ENCODE results near the gene FXYD3.
A peak's percentile ranks its signal among the peaks of the same experiment; 100 is the strongest.

The FXYD3 gene

DNA sequence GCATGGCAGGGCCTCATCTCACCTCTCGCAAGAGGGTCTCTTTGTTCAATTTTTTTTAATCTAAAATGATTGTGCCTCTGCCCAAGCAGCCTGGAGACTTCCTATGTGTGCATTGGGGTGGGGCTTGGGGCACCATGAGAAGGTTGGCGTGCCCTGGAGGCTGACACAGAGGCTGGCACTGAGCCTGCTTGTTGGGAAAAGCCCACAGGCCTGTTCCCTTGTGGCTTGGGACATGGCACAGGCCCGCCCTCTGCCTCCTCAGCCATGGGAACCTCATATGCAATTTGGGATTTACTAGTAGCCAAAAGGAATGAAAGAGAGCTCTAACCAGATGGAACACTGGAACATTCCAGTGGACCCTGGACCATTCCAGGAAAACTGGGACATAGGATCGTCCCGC is 8.0 kb downstream of the FXYD3 start:
- DNase-seq: peak in 17 of 58 donors; percentile 13 to 79 (median 43)

DNA sequence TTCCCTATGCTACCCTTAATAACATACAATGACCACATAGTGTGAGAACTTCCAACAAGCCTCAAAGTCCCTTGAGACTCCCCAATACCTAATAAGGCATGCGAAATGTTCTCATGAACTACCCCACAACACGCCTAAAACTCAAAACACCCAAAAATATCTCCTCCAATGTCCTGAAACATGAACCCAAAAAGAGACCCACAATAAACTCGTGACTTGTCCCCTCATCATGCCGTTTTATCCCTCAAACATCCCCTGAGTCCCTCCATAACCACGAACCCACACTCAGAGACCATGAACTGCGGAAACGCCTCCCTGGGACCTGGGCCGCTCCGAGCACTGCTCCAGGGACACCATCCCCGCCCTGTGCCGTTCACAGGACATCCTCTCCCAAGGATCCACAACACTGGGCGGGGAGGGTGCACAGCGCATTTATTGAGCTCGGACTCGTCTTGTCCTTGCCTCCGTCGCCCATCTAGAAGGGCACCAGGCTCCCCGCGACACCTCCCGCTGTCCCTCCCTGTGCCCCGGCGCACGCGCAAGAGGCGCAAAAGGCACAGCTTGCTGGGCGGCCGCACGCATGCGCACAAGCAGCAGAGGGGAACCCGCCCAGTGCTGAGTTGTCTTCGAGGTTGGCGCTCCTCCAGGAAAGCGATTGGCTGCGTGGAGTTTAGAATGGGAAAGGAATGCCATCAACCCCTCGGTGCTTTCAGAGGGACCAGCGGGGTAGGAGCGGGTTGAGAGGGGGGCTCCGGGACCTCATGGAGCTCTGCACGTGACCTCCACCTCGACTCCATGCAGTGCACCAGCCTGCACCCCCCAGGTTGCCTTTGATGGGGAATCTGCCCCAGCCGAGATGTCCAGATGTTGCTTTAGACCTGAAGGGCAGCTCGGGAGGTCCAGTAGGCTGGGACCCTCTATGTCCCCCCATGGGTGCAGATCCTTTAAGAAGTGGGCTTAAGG is 8.8 kb downstream of the FXYD3 start:
- DNase-seq: peak; percentile 35 to 97 (median 93)

DNA sequence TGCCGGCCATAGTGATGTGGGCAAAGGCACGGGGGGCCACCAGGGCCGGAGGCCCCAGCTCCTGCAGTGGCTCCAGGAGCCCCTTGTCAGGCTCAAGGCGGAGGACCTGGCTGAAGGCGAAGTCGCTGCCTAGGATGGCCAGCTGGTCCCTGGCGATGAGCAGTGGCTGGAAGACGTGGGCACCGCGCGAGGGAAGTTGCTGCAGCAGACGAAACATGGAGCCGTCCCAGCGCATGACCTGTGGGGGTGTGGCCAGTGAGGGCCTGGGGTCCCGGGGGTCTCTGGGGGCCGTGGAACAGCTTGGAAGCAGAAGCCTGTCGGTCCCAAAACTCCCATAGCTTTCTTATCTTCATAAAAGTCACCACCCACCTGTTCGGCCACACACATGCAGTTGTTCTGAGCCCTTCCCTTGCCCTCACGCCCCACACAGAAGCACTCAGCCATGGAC is 9.7 kb downstream of the FXYD3 start:
- no peak for DNase-seq

DNA sequence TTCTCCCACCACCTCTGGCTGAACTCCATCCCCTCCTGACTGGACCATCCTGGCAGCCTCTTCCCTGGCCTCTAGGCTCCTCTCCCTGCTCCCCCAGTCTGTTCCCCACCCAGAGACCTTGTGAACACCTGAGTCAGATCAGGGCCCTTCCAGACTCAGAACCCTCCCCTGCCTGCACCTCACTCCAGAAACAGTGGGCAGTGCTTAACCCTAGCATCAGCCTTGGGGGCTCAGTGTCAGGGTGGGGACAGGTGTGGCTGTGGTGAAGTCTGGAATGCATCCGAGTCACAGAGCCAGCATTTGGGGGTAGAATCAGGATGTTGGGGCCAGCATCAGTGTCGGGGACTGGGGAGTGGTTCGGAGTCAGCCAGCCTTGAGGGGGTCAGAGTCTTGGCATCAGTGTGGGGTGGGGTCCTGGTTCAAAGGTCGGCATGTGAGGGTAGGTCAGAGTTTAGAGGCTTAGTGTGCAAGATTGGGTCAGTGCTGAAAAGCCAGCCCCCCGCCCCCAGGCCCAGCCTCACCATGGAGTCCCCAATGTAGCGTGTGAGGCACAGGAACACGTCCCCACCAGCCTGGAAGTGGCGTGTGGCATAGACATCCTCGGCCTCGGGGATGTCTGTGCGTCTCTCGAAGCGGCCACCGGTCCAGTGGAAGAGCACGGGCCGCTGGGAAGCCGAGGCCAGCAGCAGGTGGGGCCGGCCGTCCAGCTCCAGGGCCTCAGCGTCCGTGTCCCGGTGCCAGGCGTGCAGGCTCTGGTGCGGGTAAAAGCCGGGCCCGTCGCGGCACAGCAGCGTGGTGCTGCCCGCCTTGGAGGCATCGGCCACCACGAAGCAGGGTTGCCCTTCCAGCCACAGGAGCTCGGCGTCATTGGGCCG is 10.4 kb downstream of the FXYD3 start:
- no peak for DNase-seq

DNA sequence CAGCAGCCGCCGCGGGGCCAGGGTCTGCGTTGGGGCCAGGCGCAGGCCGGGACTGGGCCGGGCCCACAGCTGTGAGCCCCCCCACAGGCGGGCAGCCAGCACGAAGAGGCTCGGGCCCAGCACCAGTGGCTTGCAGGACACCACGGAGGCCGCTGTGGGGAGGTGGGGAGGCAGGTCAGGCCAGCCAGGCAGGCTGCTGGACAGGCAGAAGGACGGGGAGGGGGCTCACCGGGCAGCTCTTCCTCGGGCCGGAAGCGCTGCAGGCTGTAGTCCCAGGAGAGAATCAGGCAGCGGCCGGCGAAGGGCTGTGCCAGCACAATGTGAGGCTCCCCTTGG is 11.0 kb downstream of the FXYD3 start:
- DNase-seq: peak in 39 of 58 donors; percentile 15 to 84 (median 58)

DNA sequence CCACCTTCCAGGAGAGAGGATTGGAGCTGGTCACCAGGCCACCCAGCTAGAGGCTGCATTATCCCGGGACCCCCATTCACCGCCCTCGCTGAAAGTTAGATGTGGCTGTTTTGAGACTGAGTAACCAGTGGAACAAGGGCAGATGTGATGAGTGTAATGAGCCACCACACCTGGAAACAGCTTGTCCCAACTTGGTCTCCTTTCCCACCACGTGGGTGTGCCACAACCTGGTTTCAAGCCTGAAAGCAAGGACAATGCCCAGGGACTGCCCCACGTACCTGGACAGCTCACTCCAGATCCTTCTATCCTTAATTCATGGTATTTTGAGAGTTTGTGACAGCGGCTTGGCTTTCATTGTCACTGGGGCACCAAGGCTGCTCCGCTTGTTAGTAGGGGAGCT is 12.2 kb downstream of the FXYD3 start:
- DNase-seq: no peak

DNA sequence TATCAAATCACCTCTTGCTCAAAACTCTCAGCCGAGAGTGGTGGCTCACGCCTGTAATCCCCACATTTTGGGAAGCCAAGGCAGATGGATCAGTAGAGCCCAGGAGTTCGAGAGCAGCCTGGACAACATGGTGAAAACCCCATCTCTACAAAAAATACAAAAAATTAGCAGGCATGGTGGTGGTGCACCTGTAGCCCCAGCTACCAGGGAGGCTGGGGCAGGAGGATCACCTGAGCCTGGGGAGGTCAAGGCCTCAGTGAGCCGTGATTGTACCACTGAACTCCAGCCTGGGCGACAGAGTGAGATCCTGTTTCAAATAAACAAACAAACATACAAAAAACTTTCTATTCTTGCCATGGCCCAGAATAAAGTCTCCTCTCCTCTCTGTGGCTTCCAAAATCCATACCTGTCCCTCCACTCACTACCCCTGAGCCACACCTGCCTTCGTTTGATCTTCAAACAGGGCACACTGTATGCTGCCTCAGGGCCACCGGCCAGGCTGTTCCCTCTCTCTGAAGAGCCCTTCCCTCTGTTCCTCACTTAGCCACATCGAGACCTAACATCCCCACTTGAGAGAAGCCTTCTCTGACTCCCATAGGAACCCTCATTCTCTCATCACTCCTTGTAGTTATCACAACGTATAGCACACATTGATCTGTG is 12.9 kb downstream of the FXYD3 start:
- DNase-seq: no peak

DNA sequence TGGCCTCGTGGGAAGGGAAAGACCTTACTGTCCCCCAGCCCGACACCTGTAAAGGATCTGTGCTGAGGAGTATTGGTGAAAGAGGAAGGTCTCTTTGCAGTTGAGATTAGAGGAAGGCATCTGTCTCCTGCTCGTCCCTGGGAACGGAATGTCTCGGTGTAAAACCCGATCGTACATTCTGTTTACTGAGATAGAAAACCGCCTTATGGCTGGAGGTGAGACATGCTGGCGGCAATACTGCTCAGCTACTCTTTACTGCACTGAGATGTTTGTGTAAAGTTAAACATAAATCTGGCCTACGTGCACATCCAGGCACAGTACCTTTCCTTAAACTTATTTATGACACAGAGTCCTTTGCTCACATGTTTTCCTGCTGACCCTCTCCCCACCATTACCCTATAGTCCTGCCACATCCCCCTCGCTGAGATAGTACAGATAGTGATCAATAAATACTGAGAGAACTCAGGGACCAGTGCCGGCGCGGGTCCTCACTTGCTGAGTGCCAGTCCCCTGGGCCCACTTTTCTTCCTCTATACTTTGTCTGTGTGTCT is 14.2 kb downstream of the FXYD3 start:
- peak in 3 of 58 donors; percentile 34 to 43 (median 35) for DNase-seq

DNA sequence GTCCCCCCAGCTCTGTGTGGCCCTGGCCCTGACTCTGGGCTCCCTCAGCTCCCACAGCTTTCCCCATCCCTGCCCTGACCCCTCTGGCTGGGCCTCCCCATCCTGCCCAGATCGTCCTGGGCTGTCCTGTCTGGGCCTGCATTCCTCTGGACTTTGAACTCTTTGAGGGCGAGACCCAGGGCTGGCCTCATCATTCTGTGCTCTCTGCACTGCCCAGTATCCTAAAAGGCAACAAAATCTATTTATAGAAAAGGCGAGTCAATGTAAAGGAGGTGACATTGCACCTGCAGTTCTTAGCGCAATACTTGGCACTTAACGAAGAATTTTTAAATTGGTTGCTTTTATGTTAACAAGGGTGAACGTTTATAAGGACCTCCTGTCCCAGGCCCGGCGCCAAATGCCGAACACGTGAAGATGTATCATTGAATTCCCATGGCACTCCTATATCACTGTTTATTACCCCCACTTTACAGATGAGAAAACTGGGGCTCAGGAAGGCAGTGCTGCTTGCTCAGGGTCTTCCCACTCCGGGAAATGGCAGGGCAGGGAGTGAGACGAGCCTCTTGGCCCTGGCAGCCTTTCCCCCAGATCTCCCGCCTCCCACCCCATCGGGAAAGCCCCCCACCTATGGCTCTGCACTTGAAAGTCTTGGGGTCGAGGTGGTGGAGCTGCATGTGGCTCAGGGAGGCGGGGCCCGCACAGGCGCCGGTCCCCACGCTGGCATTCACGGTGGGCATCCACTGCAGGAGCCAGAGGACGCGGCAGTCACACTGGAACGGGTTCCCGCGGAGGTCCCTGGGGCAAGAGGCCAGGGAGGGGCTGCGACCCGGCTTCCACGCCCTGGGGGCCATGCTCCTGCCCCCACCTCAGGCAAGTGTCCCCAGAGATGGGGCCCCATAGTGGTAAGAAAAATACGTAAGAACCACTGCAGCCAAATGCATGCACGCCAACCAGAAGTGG is 15.4 kb downstream of the FXYD3 start:
- no peak for DNase-seq

DNA sequence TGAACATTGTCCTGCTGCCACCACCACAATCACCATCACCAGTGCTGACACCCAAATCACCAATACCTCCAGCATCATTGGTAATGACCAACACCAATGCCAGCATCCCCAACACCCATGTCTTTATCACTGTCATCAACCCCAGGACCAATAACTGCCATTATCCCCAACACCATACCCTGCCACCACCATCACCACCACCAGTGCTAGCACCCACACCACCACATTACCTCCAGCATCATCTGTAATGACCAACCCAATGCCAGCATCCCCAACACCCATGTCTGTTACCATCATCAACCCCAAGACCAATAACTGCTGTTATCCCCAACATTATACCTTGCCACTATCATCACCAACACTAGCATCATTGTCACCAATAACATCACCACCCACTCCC is 16.6 kb downstream of the FXYD3 start:
- no peak for DNase-seq

DNA sequence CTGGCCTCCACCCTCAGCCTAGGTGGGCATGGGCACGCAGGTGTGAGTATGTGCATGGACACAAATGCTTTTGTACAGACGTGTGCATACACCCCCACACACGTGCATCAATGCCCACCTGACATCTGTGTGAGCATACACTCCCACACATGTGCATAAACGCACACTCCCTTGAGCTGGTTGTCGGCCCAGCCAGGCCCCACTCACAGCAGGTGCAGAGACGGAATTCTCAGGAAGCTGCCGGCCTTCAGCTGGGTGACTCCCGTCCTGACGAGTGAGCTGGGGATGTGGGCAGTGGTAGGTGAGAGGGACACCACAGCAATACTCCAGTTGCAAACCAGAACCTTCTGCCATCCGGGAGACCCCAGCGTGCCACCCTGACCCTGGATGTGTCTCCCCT is 18.2 kb downstream of the FXYD3 start:
- DNase-seq: peak in 4 of 58 donors; percentile 13 to 21 (median 20)

DNA sequence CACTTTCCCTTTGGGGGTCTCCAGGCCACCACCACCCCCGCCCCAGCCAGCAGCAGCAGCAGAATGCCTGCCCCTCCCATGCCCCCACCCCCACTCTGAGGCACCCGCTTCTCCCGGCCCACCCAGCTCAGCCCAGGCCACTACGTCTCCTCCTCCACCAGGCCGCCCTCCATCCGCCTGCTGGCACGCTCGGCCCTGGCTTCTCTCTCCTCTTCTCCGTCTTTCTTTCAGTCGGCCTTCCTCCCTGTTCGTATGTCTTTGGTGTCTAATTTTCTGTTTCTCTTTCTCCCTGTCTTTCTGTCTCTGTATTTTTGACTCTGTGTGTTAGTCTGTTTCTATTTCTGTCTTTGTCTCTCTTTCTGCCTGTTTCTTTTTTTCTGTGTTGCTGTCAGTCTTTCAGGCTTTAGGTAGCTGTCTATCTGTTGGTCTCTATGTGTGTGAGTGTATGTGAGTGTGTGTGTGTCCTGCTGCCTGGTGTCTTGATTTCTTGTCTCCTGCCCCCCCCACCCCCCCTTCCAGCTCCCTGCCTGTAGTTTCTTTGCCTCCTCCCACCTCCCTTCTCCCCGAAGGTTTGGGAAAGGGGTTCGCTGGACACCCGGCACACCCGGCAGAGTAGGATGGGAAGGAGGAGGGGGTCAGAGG is 19.1 kb downstream of the FXYD3 start, which contains the start of gene LGI4:
TSS of gene LGI4 (minus strand) at position 459 of the 642 bp plus-strand sequence. CDS start at position 80, 379 bp downstream.
- peak in 8 of 58 donors; percentile 23 to 69 (median 36) for DNase-seq

DNA sequence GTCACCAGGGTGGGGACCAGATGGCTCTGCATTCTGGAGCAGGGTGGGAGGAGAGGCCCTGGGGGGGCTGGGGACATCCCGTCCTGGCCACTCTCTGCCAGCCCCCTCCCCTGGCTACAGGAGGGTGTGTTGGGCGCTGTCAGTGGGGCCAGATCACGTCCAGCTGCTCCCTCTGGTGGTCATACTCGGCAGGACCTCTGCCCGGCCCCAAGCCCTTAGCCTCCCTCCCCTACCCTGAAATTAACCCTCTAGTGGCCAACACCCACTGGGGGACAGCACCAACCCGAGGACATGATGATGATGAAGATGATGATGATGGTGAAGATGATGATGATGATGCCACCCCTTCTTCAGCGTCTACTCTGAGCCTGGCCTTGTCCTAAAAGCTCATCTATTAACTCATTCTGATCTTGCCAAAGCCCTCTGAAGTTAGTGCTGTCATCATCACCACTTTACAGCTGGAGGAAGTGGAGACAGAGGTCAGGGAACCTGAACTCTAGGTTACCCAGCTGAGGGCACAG is 19.8 kb downstream of the FXYD3 start:
- peak in 56 of 58 donors; percentile 18 to 88 (median 74) for DNase-seq

DNA sequence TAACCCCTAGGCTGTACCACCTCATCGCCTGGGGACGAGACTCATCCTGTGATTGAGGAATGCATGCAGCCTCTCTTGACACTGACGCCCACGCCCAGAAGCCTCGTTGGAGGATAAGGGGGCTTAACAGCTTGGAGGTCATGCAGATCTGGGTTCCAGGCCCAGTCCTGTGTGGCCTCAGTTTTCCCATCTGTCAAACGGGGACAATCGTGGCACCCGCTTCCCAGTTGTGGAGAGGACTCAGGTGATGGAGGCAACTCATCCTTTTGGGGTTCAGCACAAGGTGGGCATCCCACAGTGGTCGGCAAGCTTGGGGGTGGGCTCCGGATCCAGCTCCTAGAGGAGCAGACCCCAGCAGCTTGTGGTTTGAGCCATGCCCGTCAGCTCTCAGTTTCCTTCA is 20.6 kb downstream of the FXYD3 start:
- no peak for DNase-seq

DNA sequence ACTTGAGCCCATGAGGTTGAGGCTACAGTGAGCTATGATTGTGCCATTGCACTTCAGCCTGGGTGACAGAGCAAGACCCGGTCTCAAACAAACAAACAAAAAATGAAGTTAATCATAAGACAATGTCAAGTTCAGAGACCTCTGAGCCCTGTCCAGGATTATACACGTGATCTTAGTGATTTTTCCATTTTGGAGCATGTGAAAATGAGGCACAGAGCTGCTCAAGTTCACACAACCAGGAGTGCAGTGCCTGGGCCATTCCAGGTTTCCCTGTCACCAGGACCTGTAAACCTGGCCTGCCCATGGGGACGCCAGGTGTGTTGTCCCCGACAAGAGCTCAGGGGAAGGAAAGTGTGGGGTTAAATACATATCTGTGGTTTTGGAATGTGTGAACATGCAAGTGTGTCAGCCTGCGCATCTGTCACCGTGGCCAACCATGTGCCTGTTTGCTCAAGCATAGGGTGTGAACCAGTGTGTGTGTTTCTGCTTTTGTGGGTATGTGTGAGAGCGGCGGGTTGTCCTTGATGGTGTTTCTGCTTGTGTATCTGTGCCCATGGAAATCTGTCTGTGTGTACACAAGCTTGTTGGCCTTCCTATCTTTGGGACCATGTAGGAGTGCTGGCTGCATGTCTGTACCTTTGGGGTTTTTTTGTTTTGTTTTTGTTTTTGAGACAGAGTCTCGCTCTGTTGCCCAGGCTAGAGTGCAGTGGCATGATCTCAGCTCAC is 21.5 kb downstream of the FXYD3 start:
- no peak for DNase-seq

DNA sequence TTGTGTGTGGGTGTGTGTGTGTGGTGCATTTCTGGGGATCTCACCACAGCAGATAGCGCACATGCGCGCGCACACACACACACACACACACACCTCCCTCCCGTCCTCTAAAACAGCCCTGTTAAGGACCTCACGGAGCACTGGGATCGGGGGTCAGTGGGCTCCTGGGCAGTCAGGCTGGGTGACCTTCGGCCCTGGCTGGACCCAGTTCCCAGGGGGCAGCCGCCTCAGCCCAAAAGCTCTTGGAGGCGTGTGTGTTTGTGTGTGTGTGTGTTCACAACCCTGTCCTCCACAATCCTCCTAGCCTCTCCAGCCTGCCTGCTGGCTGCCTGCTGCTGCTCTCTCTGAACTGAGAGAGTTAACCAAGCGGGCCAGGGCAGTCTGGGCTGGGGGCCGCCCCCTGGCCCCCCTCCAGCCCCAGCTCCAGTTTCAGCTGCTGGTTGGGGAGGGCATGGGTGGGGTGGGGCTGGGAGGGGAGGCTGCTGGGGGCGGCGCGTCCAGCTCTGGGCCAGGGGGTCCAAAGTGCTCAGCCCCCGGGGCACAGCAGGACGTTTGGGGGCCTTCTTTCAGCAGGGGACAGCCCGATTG is 22.8 kb downstream of the FXYD3 start, which contains the start of gene FXYD1:
TSS of gene FXYD1 (plus strand) at position 520 of the 588 bp plus-strand sequence. CDS start 1,256 bp downstream, outside the sequence.
- peak in 22 of 58 donors; percentile 21 to 71 (median 44) for DNase-seq

DNA sequence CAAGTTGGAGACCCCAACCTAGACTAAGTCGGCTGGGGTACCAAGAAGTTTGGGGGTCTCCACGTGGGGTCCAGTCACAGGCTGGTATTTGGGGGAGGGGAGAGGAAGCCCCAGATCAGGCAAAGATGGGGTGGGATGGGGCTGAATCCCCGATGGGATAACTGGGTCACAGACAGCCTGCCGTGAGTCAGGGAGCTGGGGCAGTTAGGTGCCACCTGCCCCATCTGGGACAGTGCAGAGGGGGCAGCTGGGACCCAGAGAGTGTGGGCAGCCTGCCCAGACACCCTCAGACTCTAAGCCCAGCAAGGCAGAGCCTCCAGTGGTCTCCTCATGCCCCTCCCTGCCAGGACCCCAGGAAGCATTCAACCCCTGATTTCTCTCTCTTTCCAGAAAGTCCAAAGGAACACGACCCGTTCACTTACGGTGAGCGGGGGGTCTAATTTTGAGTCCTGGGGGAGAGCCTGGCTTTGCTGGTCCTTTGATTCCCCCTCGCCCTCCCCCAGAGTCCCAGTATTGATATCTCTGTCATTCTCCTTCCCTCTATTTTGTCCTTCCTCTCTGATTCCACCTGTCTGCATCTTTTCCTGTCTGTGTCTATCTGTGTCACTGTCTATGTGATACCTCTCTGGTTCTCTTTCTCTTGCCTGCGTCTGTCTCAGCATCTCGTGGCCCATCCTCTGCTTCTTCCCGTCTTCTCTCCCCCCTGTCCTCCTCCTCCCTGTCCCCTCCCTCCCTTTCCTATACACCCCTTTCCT is 24.8 kb downstream of the FXYD3 start:
- no peak for DNase-seq

All from anterior cingulate cortex (tissue), 58 donors.